ENCODE measurements around the gene PDSS2. TPM values are rescaled to one million over a fixed set of nuclear protein-coding genes. Genes with fewer than 3 reads are reported as not detected.

Gene PDSS2
- total RNA-seq, 1 experiment from 2014 or later: 17.7 TPM

DNA sequence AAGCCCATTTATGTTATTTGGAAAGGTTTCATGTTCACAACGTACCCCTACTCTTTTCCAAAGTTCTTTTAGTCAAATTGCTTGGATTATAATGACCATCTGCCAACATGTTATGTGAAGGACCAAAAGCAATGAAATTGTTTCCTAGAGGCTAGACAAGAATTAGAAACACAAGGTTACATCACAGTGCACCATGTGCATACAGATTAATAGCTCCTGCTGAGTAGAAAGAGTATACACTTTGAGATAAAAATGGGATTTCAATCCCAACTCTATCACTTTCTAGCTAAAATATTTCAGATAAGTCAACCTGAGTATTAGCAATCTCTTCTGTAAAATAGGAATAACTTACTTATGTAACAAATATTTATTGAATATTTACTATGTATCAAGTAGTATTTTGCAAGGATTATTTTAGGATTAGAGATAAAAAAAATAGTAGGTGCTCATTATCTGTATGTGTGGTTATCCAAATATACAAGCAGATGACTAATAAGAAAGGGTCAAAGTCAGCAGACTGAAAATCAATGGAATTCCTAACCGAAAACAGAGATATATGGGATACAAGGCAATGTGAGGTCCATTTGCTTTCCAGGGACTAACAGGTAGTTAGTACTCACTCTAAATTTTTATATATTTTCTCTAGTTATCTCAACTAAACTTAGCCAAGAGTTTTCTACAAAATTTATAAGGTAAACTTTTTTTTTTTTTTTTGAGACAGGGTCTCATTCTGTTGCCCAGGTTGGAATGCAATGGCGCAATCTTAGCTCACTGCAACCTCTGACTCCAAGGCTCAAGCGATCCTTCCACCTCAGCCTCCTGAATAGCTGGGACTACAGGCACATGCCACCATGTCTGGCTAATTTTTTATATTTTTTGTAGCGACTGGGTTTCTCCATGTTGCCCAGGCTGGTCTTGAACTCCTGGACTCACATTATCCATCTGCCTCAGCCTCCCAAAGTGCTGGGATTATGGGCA lies 127.7 kb downstream of the PDSS2 start:
- Histone ChIP-seq H3K9me3 (ENCODE audit: control insufficient read depth, insufficient read depth, low read depth, low read length) (no peaks in the 10 kb centered on the region), H3K4me3 (ENCODE audit: low read depth in 2 of 2, low read length in 2 of 2) (no peak overlapping the region), H3K27me3 (ENCODE audit: control insufficient read depth, insufficient read depth, low read length) (no peaks in the 10 kb centered on the region), H3K36me3 (ENCODE audit: control insufficient read depth, insufficient read depth, low read length) (no peaks in the 10 kb centered on the region), H3K27ac (ENCODE audit: low read length) (no peak overlapping the region), H3K4me1 (ENCODE audit: control insufficient read depth, insufficient read depth, low read length) (no peaks in the 10 kb centered on the region)
- no peak for ATAC-seq
- intact Hi-C loops (cut with micrococcal nuclease; ENCODE audit: unreplicated experiment) (no loop called here), in situ Hi-C loops (cut with HindIII; ENCODE audit: low pct_unique_long_range_greater_than_20kb, low sequenced_read_pairs) (no loop called here)
- no TSS peak for BruUV-seq (replicated peaks)
- ChIA-PET POLR2A (no interaction called here), CTCF (no interaction called here)
- no peak for DNase-seq (ENCODE audit: low read depth, low spot score)
- TF ChIP-seq, protein P1, sequence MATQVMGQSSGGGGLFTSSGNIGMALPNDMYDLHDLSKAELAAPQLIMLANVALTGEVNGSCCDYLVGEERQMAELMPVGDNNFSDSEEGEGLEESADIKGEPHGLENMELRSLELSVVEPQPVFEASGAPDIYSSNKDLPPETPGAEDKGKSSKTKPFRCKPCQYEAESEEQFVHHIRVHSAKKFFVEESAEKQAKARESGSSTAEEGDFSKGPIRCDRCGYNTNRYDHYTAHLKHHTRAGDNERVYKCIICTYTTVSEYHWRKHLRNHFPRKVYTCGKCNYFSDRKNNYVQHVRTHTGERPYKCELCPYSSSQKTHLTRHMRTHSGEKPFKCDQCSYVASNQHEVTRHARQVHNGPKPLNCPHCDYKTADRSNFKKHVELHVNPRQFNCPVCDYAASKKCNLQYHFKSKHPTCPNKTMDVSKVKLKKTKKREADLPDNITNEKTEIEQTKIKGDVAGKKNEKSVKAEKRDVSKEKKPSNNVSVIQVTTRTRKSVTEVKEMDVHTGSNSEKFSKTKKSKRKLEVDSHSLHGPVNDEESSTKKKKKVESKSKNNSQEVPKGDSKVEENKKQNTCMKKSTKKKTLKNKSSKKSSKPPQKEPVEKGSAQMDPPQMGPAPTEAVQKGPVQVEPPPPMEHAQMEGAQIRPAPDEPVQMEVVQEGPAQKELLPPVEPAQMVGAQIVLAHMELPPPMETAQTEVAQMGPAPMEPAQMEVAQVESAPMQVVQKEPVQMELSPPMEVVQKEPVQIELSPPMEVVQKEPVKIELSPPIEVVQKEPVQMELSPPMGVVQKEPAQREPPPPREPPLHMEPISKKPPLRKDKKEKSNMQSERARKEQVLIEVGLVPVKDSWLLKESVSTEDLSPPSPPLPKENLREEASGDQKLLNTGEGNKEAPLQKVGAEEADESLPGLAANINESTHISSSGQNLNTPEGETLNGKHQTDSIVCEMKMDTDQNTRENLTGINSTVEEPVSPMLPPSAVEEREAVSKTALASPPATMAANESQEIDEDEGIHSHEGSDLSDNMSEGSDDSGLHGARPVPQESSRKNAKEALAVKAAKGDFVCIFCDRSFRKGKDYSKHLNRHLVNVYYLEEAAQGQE (IDR thresholded peaks at IDR 0.05; ENCODE audit: insufficient read depth in 1 of 2, low read depth in 2 of 2, low read length in 1 of 2): no peak
- TF ChIP-seq POLR2AphosphoS5 (IDR thresholded peaks at IDR 0.05; ENCODE audit: low read depth, low read length): no peak
- no peak for TF ChIP-seq TCF7L2 (IDR thresholded peaks at IDR 0.05; ENCODE audit: low read depth, low read length)
- TF ChIP-seq CTCF (IDR thresholded peaks at IDR 0.05): no peak
- TF ChIP-seq SIN3A (IDR thresholded peaks at IDR 0.05; ENCODE audit: borderline replicate concordance, insufficient read depth, low read depth, low read length): no peak

DNA sequence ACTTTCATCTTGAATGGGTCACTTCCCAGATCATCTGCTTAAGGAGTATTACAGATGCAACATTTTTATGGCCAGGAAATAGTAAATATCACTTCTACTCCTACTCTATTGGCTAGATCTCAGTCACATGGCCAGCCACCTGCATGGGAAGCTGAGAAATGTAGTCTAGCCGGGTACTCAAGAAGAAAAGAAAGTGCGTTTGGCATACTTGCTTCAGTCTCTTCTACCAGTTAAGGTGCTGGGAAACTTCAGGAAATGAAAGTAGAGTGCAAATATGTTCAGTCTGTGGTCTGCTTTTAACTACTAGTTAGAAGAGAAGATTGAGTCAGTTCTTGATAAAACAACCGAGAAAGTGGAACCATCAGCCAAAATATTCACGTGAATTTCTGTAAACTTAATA lies 129.2 kb downstream of the PDSS2 start:
- H3K4me1 ChIP-seq (ENCODE audit: control insufficient read depth, insufficient read depth, low read length): no peaks in the 10 kb centered on the region
- ChIA-PET CTCF (no interaction called here), POLR2A (interaction anchor here (0.6 kb wide), 1 partner anchor 340 kb away, joined by 3 read pairs; no protein-coding TSS in a partner anchor)
- intact Hi-C loops (cut with micrococcal nuclease; ENCODE audit: unreplicated experiment): no loop called here
- DNase-seq (ENCODE audit: low read depth, low spot score): no peak
- TF ChIP-seq TCF7L2 (IDR thresholded peaks at IDR 0.05; ENCODE audit: low read depth, low read length): no peak
- TF ChIP-seq POLR2AphosphoS5 (IDR thresholded peaks at IDR 0.05; ENCODE audit: low read depth, low read length): no peak
- no peak for TF ChIP-seq CTCF (IDR thresholded peaks at IDR 0.05)
- TF ChIP-seq, protein P1 (IDR thresholded peaks at IDR 0.05; ENCODE audit: insufficient read depth in 1 of 2, low read depth in 2 of 2, low read length in 1 of 2): no peak
- in situ Hi-C loops (cut with HindIII; ENCODE audit: low pct_unique_long_range_greater_than_20kb, low sequenced_read_pairs): no loop called here
- no peak overlapping the region for H3K4me3 ChIP-seq (ENCODE audit: low read depth in 2 of 2, low read length in 2 of 2)
- no peak overlapping the region for H3K27ac ChIP-seq (ENCODE audit: low read length)
- no peaks in the 10 kb centered on the region for H3K36me3 ChIP-seq (ENCODE audit: control insufficient read depth, insufficient read depth, low read length)
- H3K9me3 ChIP-seq (ENCODE audit: control insufficient read depth, insufficient read depth, low read depth, low read length): no peaks in the 10 kb centered on the region
- BruUV-seq (replicated peaks): no TSS peak
- no peak for ATAC-seq
- no peaks in the 10 kb centered on the region for H3K27me3 ChIP-seq (ENCODE audit: control insufficient read depth, insufficient read depth, low read length)

Data from Panc1 (cell line).